Epithelial cell of proximal tubule (primary cell): ENCODE measurements around the gene GNAO1. TPM values are rescaled to one million over a fixed set of nuclear protein-coding genes. Genes with fewer than 3 reads are reported as not detected.

Experiments used
- DNase-seq: peaks from one replicate; pipeline ENCODE4 v3.0.0-alpha.2; 2011; ENCODE audit warnings: low read depth
- H3K4me3 ChIP-seq: 2 replicates; pipeline ENCODE4 v1.5.1; 2011; ENCODE audit warnings: low read depth, mild to moderate bottlenecking, low read length
- total RNA-seq: library from RNA; depleted of rRNA; stranded (reverse); fragments of >200 nt; gene quantifications from 2 replicates; pipeline ENCODE4 v1.2.3, GENCODE V29; 2015
- TF ChIP-seq, protein P1 (sequence below): conservative IDR thresholded peaks from 2 replicates; pipeline ENCODE4 v1.5.1; 2012; ENCODE audit warnings: low read depth, mild to moderate bottlenecking, low read length

GNAO1 gene
- total RNA-seq, 1 donor from 2014 or later = 1.1 TPM

DNA sequence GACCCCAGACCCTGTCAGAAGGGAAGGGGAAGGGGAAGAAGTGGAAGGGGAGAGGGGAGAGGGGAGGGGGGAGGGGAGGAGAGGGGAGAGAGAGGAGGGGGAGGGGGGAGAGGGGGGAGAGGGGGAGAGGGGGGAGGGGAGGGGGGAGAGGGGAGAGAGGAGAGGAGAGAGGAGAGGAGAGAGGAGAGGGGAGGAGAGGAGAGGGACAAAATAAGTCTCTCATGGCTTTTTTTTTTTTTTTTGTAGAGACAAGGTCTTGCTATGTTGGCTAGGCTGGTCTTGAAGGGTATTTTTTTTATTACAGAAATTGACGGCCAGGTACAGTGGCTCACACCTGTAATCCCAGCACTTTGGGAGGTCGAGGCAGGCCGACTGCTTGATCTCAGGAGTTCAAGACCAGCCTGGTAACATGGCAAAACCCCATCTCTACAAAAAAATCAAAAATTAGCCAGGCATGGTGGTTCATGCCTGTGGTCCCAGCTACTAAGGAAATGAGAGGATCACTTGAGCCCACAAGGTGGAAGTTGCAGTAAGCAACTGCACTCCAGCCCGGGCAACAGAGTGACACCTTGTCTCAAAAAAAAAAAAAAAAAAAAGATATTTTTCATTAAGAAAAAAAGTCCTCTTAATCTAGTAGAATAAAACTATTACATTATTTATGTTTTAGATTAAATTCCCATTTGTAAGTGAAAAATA, 214.8 kb downstream of the GNAO1 start:
- TF ChIP-seq, protein P1, sequence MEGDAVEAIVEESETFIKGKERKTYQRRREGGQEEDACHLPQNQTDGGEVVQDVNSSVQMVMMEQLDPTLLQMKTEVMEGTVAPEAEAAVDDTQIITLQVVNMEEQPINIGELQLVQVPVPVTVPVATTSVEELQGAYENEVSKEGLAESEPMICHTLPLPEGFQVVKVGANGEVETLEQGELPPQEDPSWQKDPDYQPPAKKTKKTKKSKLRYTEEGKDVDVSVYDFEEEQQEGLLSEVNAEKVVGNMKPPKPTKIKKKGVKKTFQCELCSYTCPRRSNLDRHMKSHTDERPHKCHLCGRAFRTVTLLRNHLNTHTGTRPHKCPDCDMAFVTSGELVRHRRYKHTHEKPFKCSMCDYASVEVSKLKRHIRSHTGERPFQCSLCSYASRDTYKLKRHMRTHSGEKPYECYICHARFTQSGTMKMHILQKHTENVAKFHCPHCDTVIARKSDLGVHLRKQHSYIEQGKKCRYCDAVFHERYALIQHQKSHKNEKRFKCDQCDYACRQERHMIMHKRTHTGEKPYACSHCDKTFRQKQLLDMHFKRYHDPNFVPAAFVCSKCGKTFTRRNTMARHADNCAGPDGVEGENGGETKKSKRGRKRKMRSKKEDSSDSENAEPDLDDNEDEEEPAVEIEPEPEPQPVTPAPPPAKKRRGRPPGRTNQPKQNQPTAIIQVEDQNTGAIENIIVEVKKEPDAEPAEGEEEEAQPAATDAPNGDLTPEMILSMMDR = no peak
- no peak overlapping the region for H3K4me3 ChIP-seq
- no peak for DNase-seq

Other genes with a start within 250 kb of the GNAO1 start
- gene AMFR, start 234.1 kb downstream of the GNAO1 start, total RNA-seq = 111 and 119 TPM in 2 replicates